Nephron progenitor cell (in vitro differentiated cells): Measurements from ENCODE around the gene MEIOB.
A peak's percentile ranks its signal among the peaks of the same experiment; 100 is the strongest.

Source experiments
- DNase-seq: peaks from one replicate; pipeline ENCODE4 v3.0.0; 2021
- H3K27ac Mint-ChIP-seq: 2 replicates; pipeline ENCODE4 v1.8.0; 2021; ENCODE audit warnings: mild to moderate bottlenecking, moderate library complexity, mixed read lengths
- H3K27me3 Mint-ChIP-seq: 2 replicates; pipeline ENCODE4 v1.8.0; 2021; ENCODE audit warnings: mild to moderate bottlenecking, low read depth, mixed read lengths; ENCODE audit not compliant: poor library complexity
- H3K36me3 Mint-ChIP-seq: 2 replicates; pipeline ENCODE4 v1.8.0; 2021; ENCODE audit warnings: low read depth, mixed read lengths
- H3K4me1 Mint-ChIP-seq: 2 replicates; pipeline ENCODE4 v1.8.0; 2021; ENCODE audit warnings: mixed read lengths
- H3K4me3 Mint-ChIP-seq: 2 replicates; pipeline ENCODE4 v1.8.0; 2021; ENCODE audit warnings: mild to moderate bottlenecking, moderate library complexity, mixed read lengths
- H3K9me3 Mint-ChIP-seq: 2 replicates; pipeline ENCODE4 v1.8.0; 2021; ENCODE audit warnings: mild to moderate bottlenecking, moderate library complexity, mixed read lengths
- TF ChIP-seq, protein P1 (sequence below): fragments of 200-600 bp; sonication (generic); IDR thresholded peaks from 2 replicates; pipeline ENCODE4 v1.5.0; 2021; ENCODE audit warnings: antibody characterized with exemption

MEIOB gene

DNA sequence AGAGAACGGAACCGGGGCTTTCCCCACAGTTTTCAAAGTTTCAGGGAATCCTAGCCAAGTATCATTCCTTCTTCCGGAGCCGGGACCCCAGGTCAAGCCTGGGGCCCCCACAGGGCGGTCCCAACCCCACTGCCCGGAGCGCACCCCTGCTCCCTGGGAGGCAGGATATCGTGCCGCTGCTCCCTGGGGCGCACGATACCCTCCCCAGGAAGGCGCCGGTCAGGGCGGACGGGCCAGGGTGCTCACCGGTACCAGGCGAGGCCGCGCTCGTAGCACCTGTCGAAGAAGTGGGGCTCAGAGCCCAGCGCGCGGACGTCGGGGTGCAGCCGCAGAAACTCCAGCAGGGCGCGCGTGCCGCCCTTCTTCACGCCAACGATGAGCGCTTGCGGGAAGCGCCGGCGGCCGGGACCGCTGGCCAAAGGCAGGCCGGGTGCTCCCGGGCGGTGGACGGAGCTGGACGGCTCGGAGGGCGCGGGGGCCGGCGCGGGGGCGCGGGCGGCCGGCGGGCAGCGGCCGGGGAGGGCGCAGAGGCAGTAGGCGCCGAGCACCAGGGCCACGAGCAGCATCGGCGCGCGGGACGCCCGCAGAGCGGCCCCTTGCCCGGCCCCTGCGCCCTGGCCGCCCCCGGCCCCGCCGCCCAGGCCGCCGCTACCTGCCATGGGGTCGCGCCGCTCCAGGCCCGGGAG, 45.8 kb upstream of the MEIOB start:
- H3K4me3 Mint-ChIP-seq, result no peak overlapping the region
- H3K27ac Mint-ChIP-seq, result no peak overlapping the region

DNA sequence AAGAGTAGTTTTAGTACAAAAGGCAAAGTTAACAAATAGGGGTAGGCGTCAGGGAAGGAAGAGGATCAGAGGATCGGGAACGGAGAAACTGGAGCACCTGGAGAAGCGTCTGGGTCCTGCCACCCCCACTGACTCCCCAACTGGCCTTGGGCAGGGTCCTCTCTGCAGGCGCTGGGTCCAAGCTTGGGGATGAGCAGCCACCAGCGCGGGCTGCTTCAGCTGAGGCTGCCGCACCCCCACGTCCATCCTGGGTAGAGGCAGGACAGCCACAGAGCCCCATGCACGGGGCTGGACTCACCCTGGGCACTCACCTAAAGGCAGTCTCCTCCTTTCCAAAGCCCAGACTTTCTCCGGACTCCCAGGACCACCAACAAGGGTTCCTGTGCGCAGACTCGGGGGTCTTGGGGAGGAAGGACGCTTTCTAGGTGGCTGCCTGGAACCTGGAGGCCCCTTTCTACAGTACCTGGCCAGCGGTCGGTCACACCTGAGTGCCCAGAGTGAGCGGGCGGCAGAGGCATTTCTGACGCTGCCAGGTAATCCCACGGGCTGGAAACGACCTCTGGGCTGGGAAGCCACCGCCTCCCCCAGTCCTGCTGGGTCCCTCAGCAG, 45.2 kb upstream of the MEIOB start:
- peaks cover 58% of the 10 kb centered on the region for H3K4me1 Mint-ChIP-seq
- H3K27me3 Mint-ChIP-seq, result peaks cover 89% of the 10 kb centered on the region
- peak overlapping the region; percentile 52 for H3K4me3 Mint-ChIP-seq
- no peaks in the 10 kb centered on the region for H3K36me3 Mint-ChIP-seq
- no peak overlapping the region for H3K27ac Mint-ChIP-seq
- TF ChIP-seq, protein P1, sequence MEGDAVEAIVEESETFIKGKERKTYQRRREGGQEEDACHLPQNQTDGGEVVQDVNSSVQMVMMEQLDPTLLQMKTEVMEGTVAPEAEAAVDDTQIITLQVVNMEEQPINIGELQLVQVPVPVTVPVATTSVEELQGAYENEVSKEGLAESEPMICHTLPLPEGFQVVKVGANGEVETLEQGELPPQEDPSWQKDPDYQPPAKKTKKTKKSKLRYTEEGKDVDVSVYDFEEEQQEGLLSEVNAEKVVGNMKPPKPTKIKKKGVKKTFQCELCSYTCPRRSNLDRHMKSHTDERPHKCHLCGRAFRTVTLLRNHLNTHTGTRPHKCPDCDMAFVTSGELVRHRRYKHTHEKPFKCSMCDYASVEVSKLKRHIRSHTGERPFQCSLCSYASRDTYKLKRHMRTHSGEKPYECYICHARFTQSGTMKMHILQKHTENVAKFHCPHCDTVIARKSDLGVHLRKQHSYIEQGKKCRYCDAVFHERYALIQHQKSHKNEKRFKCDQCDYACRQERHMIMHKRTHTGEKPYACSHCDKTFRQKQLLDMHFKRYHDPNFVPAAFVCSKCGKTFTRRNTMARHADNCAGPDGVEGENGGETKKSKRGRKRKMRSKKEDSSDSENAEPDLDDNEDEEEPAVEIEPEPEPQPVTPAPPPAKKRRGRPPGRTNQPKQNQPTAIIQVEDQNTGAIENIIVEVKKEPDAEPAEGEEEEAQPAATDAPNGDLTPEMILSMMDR, result no peak
- no peaks in the 10 kb centered on the region for H3K9me3 Mint-ChIP-seq
- no peak for DNase-seq

More for the DNA sequence above, 45.8 kb upstream of the MEIOB start:
- H3K27me3 Mint-ChIP-seq, result peaks cover 89% of the 10 kb centered on the region
- H3K4me1 Mint-ChIP-seq, result peaks cover 51% of the 10 kb centered on the region
- no peaks in the 10 kb centered on the region for H3K9me3 Mint-ChIP-seq
- DNase-seq, result no peak
- TF ChIP-seq, protein P1, result no peak
- no peaks in the 10 kb centered on the region for H3K36me3 Mint-ChIP-seq

DNA sequence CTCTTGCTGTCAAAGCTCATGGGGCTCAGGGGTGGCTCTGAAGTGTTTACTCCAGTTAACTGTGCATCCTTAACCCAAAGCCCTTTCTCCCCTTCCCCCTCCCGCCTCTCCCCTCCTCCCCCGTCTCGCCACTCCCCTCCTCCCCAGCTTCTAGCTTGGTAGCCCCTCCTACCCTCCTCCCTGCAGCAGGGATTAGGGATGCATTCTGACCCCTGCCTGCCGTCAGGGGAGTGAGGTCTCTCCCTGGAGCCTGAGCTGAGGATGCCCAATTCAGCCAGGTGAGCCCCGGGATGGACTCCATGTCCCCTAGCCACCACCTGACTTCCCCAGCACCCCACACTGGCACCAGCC, 44.7 kb upstream of the MEIOB start:
- no peak for DNase-seq
- Mint-ChIP-seq H3K9me3 (no peaks in the 10 kb centered on the region), H3K27ac (peak overlapping the region; percentile 77), H3K36me3 (no peaks in the 10 kb centered on the region), H3K4me1 (peaks cover 58% of the 10 kb centered on the region), H3K27me3 (peaks cover 84% of the 10 kb centered on the region), H3K4me3 (peak overlapping the region; percentile 52)
- TF ChIP-seq, protein P1, result no peak

DNA sequence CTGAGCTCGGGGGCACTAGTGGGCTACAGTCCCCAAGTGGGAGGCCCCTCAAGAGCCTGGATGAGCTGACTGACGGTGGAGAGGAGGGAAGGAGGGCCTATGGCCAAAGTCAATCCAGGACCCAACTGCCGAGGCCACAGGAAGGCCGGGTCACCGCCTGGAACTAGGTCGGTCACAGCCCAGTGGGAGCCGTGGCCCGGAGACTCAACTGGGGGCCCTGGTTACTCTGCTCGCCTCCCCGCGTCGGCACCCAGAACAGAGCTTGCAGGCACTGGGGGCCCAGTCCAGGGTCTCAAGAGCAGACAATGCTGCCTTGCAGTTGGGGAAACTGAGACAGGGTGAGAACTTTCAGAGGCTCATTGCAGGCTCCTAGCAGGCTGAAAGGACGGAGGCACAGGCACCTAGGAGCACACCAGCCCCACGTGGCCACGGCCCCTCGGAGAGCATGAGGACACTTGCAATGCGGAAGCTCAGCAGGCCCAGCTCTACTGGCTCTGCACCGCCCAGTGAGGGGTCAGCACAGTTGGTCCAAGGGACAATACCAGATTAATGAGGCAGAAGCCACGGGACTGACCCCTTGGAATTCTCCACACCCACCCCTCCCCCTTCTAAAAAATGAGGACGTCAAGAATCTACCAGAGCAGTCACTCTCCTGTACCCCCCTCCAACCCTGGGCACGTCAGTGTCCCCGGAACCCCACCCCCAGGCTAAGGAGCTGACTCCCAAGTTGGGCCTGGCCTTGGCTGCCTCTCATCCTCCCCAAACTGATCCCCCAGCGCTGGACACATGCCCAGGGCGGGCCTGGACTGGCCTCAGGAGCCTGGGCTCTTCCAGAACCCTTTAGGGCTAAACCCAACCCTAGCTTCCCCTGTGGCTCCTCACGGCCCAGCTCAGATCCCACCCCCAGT, 44.0 kb upstream of the MEIOB start:
- TF ChIP-seq, protein P1, result no peak
- peaks cover 52% of the 10 kb centered on the region for H3K4me1 Mint-ChIP-seq
- no peak overlapping the region for H3K4me3 Mint-ChIP-seq
- H3K9me3 Mint-ChIP-seq, result no peaks in the 10 kb centered on the region
- no peaks in the 10 kb centered on the region for H3K36me3 Mint-ChIP-seq
- peaks cover 78% of the 10 kb centered on the region for H3K27me3 Mint-ChIP-seq
- peak overlapping the region; percentile 77 for H3K27ac Mint-ChIP-seq
- no peak for DNase-seq

DNA sequence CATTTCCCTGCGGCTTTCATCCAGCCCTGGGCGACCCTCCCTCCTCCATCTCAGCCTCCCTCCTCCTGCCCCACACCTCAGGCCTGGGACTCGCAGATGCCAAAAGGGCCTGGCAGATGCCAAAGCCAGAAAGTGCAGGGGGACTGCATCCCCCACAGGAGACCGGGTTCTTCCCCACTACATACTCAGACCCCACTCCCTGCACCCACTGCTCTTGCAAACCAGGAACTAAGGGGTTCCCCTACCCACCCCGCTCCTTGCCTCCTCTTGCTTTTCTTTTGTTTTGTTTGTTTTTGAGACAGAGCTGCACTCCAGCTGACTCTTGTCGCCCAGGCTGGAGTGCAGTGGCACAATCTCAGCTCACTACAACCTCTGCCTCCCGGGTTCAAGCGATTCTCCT, 43.0 kb upstream of the MEIOB start:
- H3K4me1 Mint-ChIP-seq, result peaks cover 44% of the 10 kb centered on the region
- no peak overlapping the region for H3K27ac Mint-ChIP-seq
- TF ChIP-seq, protein P1, result no peak
- H3K9me3 Mint-ChIP-seq, result no peaks in the 10 kb centered on the region
- DNase-seq, result no peak
- H3K4me3 Mint-ChIP-seq, result no peak overlapping the region
- H3K36me3 Mint-ChIP-seq, result no peaks in the 10 kb centered on the region
- H3K27me3 Mint-ChIP-seq, result peaks cover 68% of the 10 kb centered on the region
